Measurements from ENCODE around the gene NMT1. TPM values are rescaled to one million over a fixed set of nuclear protein-coding genes. Genes with fewer than 3 reads are reported as not detected.
A peak's percentile ranks its signal among the peaks of the same experiment; 100 is the strongest.

NMT1 gene
- polyA plus RNA-seq, 1 of the 3 experiments (the other 2 are of a cell fraction): 30.1 TPM

GRCh38 chr17:45119964-45120363 is 58.8 kb downstream of the NMT1 start:
- peak; percentile 73 for DNase-seq
- no peaks in the 10 kb centered on the region for H3K9me2 ChIP-seq
- no peaks in the 10 kb centered on the region for H3K9me3 ChIP-seq
- ChIA-PET POLR2A (interaction anchor here (1.2 to 1.5 kb wide), 2 partner anchors 29 to 200 kb away, joined by 3 to 9 read pairs; partner anchors contain the start of gene HEXIM1), CTCF (interaction anchor here (0.8 to 9.1 kb wide), 7 partner anchors 11 to 241 kb away, joined by 3 to 169 read pairs (median 6); partner anchors contain the start of genes ACBD4 and PLCD3)
- H3K4me2 ChIP-seq: no peak overlapping the region
- no peak overlapping the region for H3K27ac ChIP-seq (ENCODE audit: low read depth in 2 of 2, low read length in 1 of 2)
- H3F3A ChIP-seq (replicated peaks; ENCODE audit: insufficient read depth): peaks cover 8% of the 10 kb centered on the region
- H3K79me2 ChIP-seq (ENCODE audit: insufficient read depth): peaks cover 35% of the 10 kb centered on the region
- H3K36me3 ChIP-seq (replicated peaks in 1 of 2; ENCODE audit: control insufficient read depth in 1 of 2, insufficient read depth in 2 of 2, low read length in 1 of 2): peaks cover 5 to 10% of the 10 kb centered on the region in 2 experiments
- H2AFZ ChIP-seq (ENCODE audit: low read depth): no peak overlapping the region
- 74% methylated on average over 8 of the region's 8 CpGs for WGBS (ENCODE audit: low lambda C conversion rate)
- peak; percentile 19; the same call in 1 of the 2 replicates for TF ChIP-seq TCF12 (IDR thresholded peaks at IDR 0.05)
- TF ChIP-seq MEF2A (IDR thresholded peaks at IDR 0.05; ENCODE audit: borderline replicate concordance, low read depth): no peak
- 0 out of 2 replicates have a peak, but pooled peaks have one; percentile 11 for TF ChIP-seq GATA2 (CRISPR knock-in tag; IDR thresholded peaks at IDR 0.05)
- peak in 1 of 2 experiments; percentile 28; a peak in 1 of 4 replicates for TF ChIP-seq EP300 (IDR thresholded peaks at IDR 0.05; ENCODE audit: borderline replicate concordance in 1 of 2, low read depth in 1 of 2, low read length in 1 of 2)
- TF ChIP-seq GABPA (IDR thresholded peaks at IDR 0.05; ENCODE audit: low read depth): no peak
- no peaks in the 10 kb centered on the region for H3K27me3 ChIP-seq (ENCODE audit: insufficient read depth)
- no peak overlapping the region for H3K4me3 ChIP-seq (ENCODE audit: low read depth in 2 of 2, low read length in 1 of 2)
- no peak overlapping the region for H3K9ac ChIP-seq
- no peaks in the 10 kb centered on the region for H4K20me1 ChIP-seq (ENCODE audit: insufficient read depth)
- peaks cover 18 to 29% of the 10 kb centered on the region in 2 experiments; a peak in 3 of 4 replicates for H3K4me1 ChIP-seq (ENCODE audit: control insufficient read depth in 1 of 2, insufficient read depth in 2 of 2, low read depth in 1 of 2, low read length in 1 of 2)

GRCh38 chr17:45120558-45120957 is 59.4 kb downstream of the NMT1 start:
- Histone ChIP-seq H3K4me1 (ENCODE audit: control insufficient read depth in 1 of 2, insufficient read depth in 2 of 2, low read depth in 1 of 2, low read length in 1 of 2) (peaks cover 18 to 29% of the 10 kb centered on the region in 2 experiments; a peak in 3 of 4 replicates), H3K36me3 (replicated peaks in 1 of 2; ENCODE audit: control insufficient read depth in 1 of 2, insufficient read depth in 2 of 2, low read length in 1 of 2) (peaks cover 10 to 11% of the 10 kb centered on the region in 2 experiments), H3K4me2 (no peak overlapping the region), H3K9me3 (no peaks in the 10 kb centered on the region), H3K9me2 (no peaks in the 10 kb centered on the region), H2AFZ (ENCODE audit: low read depth) (no peak overlapping the region), H3K9ac (no peak overlapping the region), H3K79me2 (ENCODE audit: insufficient read depth) (peaks cover 41% of the 10 kb centered on the region), H3F3A (replicated peaks; ENCODE audit: insufficient read depth) (peaks cover 13% of the 10 kb centered on the region), H3K4me3 (ENCODE audit: low read depth in 2 of 2, low read length in 1 of 2) (no peak overlapping the region), H3K27ac (ENCODE audit: low read depth in 2 of 2, low read length in 1 of 2) (no peak overlapping the region), H3K27me3 (ENCODE audit: insufficient read depth) (no peaks in the 10 kb centered on the region), H4K20me1 (ENCODE audit: insufficient read depth) (no peaks in the 10 kb centered on the region)
- CTCF ChIA-PET: interaction anchor here (1.3 to 9.1 kb wide), 6 partner anchors 11 to 242 kb away, joined by 3 to 169 read pairs (median 8); partner anchors contain the start of genes ACBD4 and PLCD3
- POLR2A ChIA-PET: interaction anchor here (1.2 kb wide), 1 partner anchor 28 kb away, joined by 9 read pairs; the partner anchor contains the start of gene HEXIM1
- DNase-seq: no peak
- WGBS (ENCODE audit: low lambda C conversion rate): 98% methylated on average over 9 of the region's 22 CpGs
- TF ChIP-seq TAF1 (IDR thresholded peaks at IDR 0.05; ENCODE audit: borderline replicate concordance, low read depth, low read length): no peak
- TF ChIP-seq, protein P1, sequence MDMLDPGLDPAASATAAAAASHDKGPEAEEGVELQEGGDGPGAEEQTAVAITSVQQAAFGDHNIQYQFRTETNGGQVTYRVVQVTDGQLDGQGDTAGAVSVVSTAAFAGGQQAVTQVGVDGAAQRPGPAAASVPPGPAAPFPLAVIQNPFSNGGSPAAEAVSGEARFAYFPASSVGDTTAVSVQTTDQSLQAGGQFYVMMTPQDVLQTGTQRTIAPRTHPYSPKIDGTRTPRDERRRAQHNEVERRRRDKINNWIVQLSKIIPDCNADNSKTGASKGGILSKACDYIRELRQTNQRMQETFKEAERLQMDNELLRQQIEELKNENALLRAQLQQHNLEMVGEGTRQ (IDR thresholded peaks at IDR 0.05; ENCODE audit: borderline replicate concordance, low read depth, low read length): no peak
- no peak for TF ChIP-seq YY1 (IDR thresholded peaks at IDR 0.05; ENCODE audit: low read depth)
- no peak for TF ChIP-seq RAD21 (IDR thresholded peaks at IDR 0.05; ENCODE audit: low read length)
- TF ChIP-seq NFIC (IDR thresholded peaks at IDR 0.05; ENCODE audit: borderline replicate concordance): no peak
- no peak for TF ChIP-seq SIN3A (IDR thresholded peaks at IDR 0.05; ENCODE audit: borderline replicate concordance, low read depth, low read length)
- TF ChIP-seq, protein P2, sequence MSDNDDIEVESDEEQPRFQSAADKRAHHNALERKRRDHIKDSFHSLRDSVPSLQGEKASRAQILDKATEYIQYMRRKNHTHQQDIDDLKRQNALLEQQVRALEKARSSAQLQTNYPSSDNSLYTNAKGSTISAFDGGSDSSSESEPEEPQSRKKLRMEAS (IDR thresholded peaks at IDR 0.05; ENCODE audit: low read depth): no peak
- no peak for TF ChIP-seq RXRA (IDR thresholded peaks at IDR 0.05; ENCODE audit: borderline replicate concordance, low read depth)
- no peak for TF ChIP-seq GABPA (IDR thresholded peaks at IDR 0.05; ENCODE audit: low read depth)
- no peak for TF ChIP-seq NRF1 (IDR thresholded peaks at IDR 0.05; ENCODE audit: low read depth, low read length)
- no peak for TF ChIP-seq RCOR1 (IDR thresholded peaks at IDR 0.05; ENCODE audit: low read length)
- TF ChIP-seq IRF3 (IDR thresholded peaks at IDR 0.05; ENCODE audit: low read depth, low read length): no peak
- TF ChIP-seq, protein P3, sequence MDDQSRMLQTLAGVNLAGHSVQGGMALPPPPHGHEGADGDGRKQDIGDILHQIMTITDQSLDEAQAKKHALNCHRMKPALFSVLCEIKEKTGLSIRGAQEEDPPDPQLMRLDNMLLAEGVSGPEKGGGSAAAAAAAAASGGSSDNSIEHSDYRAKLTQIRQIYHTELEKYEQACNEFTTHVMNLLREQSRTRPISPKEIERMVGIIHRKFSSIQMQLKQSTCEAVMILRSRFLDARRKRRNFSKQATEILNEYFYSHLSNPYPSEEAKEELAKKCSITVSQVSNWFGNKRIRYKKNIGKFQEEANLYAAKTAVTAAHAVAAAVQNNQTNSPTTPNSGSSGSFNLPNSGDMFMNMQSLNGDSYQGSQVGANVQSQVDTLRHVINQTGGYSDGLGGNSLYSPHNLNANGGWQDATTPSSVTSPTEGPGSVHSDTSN (IDR thresholded peaks at IDR 0.05): no peak
- no peak for TF ChIP-seq TEAD4 (IDR thresholded peaks at IDR 0.05; ENCODE audit: borderline replicate concordance, insufficient read depth)
- no peak for TF ChIP-seq FOSL2 (IDR thresholded peaks at IDR 0.05; ENCODE audit: borderline replicate concordance, low read depth)
- no peak for TF ChIP-seq MEF2A (IDR thresholded peaks at IDR 0.05; ENCODE audit: borderline replicate concordance, low read depth)
- TF ChIP-seq TCF12 (IDR thresholded peaks at IDR 0.05): no peak
- TF ChIP-seq FOXM1 (IDR thresholded peaks at IDR 0.05; ENCODE audit: low read depth): no peak
- TF ChIP-seq, protein P4, sequence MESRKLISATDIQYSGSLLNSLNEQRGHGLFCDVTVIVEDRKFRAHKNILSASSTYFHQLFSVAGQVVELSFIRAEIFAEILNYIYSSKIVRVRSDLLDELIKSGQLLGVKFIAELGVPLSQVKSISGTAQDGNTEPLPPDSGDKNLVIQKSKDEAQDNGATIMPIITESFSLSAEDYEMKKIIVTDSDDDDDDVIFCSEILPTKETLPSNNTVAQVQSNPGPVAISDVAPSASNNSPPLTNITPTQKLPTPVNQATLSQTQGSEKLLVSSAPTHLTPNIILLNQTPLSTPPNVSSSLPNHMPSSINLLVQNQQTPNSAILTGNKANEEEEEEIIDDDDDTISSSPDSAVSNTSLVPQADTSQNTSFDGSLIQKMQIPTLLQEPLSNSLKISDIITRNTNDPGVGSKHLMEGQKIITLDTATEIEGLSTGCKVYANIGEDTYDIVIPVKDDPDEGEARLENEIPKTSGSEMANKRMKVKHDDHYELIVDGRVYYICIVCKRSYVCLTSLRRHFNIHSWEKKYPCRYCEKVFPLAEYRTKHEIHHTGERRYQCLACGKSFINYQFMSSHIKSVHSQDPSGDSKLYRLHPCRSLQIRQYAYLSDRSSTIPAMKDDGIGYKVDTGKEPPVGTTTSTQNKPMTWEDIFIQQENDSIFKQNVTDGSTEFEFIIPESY (IDR thresholded peaks at IDR 0.05; ENCODE audit: borderline replicate concordance, low read depth): no peak

All from SK-N-SH (cell line).